ENCODE measurements around the gene ITPR1.

The ITPR1 gene

GRCh38 chr3:4765212-4765611 lies 272.1 kb downstream of the ITPR1 start:
- DNase-seq, result no peak

DNA sequence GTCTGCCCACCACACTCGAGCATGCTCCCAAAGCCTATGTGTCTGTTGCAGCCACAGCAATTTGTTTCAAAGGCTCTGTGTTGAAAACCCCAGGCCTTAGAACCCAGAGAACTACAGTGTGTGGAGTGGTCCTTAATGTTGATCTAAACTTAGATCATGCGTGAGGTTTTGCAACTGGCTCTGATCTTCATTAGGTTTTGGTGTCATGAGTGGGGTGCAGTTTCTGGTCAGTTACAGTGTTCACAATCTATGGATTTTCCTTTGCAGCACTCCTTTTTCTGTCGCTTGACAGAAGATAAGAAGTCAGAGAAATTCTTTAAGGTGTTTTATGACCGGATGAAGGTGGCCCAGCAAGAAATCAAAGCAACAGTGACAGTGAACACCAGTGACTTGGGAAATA lies 273.1 kb downstream of the ITPR1 start:
- DNase-seq, result no peak

GRCh38 chr3:4766716-4767499 lies 273.8 kb downstream of the ITPR1 start:
- no peak for DNase-seq

GRCh38 chr3:4768021-4768420 lies 274.9 kb downstream of the ITPR1 start:
- no peak for DNase-seq

- DNase-seq, result no peak
Observed at GRCh38 chr3:4768521-4768920, 275.4 kb downstream of the ITPR1 start.

GRCh38 chr3:4770561-4770960 lies 277.4 kb downstream of the ITPR1 start:
- DNase-seq, result no peak

DNA sequence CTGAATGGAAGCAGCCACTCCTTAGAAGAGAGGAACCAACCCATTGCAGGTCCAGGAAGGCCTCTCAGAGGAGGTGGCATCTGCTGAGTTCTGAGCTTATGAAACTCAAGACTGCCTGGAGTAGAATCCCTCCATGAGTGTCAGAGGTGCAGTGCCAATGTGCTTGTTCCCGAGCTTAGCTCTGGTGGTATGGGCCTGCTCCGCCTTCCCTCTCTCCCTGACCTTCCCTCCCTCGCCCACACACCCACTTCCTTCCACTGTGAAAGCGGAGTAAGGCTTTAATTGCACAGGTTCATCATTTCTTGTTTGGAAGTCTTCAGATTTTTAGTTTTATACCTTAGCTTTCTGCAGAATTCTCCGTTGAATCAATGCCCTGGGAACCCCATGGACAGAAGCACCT lies 278.1 kb downstream of the ITPR1 start:
- no peak for DNase-seq

DNA sequence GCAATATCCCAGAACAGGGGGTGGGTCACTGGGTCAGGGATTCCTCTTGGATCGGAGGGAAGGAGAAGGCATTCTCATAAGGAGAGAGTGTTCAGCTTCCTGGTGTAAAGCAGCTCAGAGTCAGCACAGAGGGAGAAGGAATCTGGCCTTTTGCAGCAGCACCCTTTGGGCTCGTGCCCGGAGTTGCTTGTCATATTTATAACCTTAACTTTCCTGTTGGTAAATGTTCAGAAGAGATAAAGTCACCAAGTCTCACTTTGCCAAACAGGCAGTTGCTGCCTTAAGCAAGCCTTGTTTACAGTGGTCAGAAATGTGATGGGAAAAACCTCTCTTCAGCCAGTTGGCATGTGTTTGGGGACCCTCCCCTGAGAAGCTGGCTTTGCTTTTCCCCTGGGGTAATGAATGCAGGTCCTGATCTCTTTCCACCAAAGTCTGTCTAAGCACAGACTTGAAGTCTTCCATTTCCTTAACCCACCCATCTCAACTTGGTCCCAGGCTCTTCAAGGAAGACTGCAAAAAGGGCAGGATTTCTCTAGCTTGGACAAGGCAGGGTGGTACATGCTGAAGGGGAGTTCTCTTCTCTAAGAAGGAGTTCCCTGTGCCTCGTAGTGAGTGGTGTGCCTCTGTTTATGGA lies 279.1 kb downstream of the ITPR1 start:
- DNase-seq, result no peak

GRCh38 chr3:4772858-4773257 lies 279.7 kb downstream of the ITPR1 start:
- no peak for DNase-seq

- no peak for DNase-seq
Observed at GRCh38 chr3:4773583-4773982, 280.4 kb downstream of the ITPR1 start.

- DNase-seq, result no peak
Observed at GRCh38 chr3:4774531-4774930, 281.4 kb downstream of the ITPR1 start.

DNA sequence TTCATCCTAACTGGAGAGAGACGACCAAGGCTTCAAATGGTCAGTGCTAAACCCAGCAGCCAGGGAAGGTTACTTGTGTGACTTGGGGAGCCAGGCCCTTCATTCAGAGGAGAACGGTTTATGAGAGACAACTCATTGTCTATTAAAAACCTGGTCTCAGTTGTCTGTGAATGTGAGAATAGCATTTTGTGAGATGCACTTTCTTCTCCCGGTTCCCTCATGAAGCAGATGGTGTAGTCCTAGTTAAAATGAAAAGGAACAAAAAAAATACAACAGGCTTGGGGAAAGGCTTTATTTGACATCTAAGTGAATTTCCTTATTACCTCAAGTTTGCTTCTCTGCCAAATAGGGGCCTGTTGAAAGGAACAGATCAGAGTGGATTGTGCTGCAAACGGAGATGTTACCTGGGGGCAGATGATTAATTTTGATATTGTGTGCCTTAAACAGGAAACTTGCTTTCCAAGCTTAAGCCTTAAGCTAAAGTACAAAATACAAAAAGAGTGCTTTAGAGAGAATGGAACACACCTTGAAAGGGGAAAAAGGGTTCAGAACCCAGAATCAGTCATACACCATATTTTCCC lies 283.3 kb downstream of the ITPR1 start:
- no peak for DNase-seq

DNA sequence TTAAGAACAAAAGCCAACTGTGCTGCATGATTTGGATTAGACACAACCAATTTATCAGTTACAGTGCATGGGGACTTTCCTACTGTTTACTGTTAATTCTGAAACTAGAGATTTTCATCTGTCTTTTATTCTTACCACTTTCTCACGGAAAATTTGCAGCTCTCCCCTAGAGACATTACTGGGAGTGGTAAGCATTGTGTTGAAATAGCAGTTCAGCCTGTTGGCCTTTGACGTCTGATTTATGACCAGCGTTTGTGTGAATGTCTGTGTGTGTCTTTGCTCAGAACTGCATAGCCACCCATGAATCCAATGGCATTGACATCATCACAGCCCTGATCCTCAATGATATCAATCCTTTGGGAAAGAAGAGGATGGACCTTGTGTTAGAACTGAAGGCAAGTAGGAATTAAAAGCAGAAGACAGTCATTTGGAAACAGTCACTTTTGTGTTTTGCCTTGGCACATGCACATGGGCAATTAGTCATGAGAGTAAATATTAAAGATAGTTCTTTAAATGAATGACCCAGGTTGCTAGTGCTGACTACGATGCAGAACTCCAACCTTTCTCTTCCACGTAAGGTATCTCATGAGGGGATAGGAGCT lies 283.9 kb downstream of the ITPR1 start:
- DNase-seq, result no peak

DNA sequence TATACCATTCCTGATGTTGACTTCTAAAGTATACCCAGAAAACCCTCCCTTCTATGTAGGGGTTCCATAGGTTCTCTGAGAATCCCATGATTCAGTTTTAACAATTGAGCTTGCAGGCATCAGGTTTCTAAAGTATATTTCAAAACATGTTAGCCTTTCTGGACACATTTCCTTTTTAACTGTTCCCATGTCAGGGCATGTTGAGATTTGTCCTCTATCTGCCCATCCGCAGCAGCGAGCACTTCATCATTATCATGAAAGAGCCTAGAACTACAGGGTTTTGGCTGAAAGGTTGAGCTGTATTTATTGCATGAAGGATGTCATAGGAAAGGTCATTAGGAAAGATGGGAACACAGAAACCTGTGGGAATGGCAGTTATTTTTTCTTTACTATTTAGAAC lies 285.0 kb downstream of the ITPR1 start:
- DNase-seq, result no peak

DNA sequence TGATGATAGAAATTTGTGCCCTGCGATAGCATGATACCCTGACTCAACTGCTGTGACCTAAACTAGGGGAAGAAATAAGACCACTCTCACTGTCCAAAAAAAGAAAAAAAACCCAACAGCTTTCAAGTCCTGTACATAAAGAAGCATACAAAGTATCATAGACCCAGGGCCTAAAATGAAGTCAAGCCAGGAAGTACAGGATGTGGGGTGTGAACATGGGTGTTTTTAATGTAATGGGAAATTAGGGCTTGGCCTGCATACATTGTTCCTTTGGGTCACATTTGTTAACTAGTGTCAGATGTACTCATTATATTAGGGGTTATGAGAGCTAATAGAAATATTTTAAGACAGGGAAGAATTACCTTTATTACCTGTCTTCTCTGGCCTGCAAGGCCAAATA lies 285.6 kb downstream of the ITPR1 start:
- no peak for DNase-seq

- no peak for DNase-seq
Observed at GRCh38 chr3:4780545-4780957, 287.4 kb downstream of the ITPR1 start.

DNA sequence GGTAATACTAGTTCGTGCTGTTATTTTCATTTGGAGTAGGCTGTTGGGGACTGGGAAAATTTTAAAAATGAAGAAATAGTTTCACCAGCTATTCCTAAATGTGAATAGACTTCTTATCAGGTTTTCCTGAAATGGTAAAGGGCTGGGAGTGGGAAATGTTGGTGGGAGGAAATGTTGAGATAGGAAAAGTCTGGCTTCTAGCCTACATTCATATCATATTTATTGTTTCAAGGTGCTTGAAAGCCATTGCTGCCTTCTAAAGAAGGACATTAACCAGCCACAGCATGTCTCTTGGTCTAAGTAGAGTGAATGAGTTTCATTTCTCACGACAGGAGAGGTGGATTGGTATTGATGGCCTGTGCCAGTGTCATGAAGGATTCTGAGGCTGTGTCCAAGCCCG lies 288.9 kb downstream of the ITPR1 start:
- no peak for DNase-seq

GRCh38 chr3:4785551-4785950 lies 292.4 kb downstream of the ITPR1 start:
- DNase-seq, result no peak

GRCh38 chr3:4786431-4786830 lies 293.3 kb downstream of the ITPR1 start:
- no peak for DNase-seq

GRCh38 chr3:4791358-4791757 lies 298.2 kb downstream of the ITPR1 start:
- no peak for DNase-seq

DNA sequence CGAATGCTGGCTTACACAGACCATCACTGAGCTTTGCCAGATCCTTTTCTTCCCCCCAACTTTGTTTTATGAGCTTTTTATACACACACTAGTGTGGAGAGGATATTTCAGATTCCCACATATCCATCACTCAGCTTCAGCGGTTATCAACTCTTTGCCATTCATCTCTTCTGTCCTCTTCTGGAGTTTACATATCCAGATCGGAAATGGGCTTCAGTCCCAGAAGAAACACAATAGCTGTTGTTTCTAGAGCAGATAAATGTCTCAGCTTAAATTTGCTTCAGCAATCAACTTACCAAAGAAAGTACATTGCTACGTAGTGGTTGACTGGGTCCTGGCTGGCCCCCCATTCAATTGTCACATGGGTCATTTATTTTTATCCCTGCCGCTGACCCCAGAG lies 300.2 kb downstream of the ITPR1 start:
- DNase-seq, result no peak

- no peak for DNase-seq
Observed at GRCh38 chr3:4794331-4794730, 301.2 kb downstream of the ITPR1 start.

- DNase-seq, result no peak
Observed at GRCh38 chr3:4794798-4795197, 301.6 kb downstream of the ITPR1 start.

- DNase-seq, result no peak
Observed at GRCh38 chr3:4795905-4796304, 302.8 kb downstream of the ITPR1 start.

All from NCI-H1105 (cell line).